Stimulated activated CD8-positive, alpha-beta memory T cell treated with anti-CD3 and anti-CD28 coated beads, Interleukin-2, amount 100 ng/mL, for 48 hours (primary cell): ENCODE measurements around the gene EFHD2.

ENCODE experiments used
- DNase-seq, 2 donors: peaks; one replicate each; pipeline ENCODE4 v3.0.0-alpha.2; 2020; ENCODE audit warnings: low read depth in 2 of 2

EFHD2 gene

DNA sequence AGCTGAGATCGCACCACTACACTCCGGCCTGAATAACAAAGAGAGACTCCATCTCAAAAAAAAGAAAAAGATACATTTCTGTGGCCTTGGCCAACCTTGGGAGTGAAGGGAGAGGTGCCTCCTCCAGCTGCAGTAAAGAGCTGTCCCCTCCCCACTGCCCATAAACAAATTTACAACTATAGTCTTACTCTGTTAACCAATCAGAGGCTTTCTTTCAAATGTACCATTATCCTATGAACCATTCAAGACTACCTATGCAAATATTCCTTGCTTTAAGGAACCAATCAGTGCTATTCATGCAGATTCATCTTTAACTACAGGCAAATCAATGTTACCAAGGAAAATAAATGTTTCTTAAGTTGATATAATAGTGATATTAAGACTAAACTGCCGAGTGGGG, 67.2 kb downstream of the EFHD2 start:
- no peak for DNase-seq

DNA sequence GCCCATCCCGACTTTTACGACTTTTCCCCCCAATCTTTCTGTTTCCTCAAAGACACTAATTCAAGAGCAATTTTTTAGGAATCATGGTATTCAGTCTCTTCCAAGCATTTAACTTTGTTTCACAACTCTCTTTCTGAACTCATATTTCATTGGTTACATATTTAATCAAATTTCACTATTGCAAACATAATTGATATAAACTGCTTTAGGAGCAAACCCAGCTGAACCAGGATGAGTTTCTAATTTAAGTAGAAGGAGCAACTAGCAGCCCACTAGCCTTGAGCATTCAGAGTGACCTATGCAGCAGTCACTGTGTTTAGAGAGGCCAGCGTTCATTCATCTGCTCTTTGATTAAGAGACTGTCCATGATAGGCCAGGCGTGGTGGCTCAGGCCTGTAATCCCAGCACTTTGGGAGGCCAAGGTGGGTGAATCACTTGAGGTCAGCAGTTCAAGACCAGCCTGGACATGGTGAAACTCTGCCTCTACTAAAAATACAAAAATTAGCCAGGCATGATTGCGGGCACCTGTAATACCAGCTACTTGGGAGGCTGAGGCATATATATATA, 68.0 kb downstream of the EFHD2 start:
- DNase-seq = no peak
